SK-N-SH (cell line): ENCODE measurements around the gene CHAT. TPM values are rescaled to one million over a fixed set of nuclear protein-coding genes. Genes with fewer than 3 reads are reported as not detected.

Experiments used
- CTCF ChIA-PET: fragments of 300-600, 350-600 bp; formaldehyde crosslinking; extraction: SDS; loops from one replicate; lab custom pipeline; 2021; lab: Yijun Ruan, JAX
- POLR2A ChIA-PET: fragments of 350-600 bp; sonication (Branson Sonifier 250); formaldehyde crosslinking; extraction: SDS; loops from one replicate; lab custom pipeline; 2020; ENCODE audit warnings: antibody characterized with exemption, inconsistent platforms; lab: Yijun Ruan, JAX
- DNase-seq: peaks from one replicate; pipeline ENCODE4 v3.0.0; 2012
- H2AFZ ChIP-seq: fragments of 200-600 bp; sonication (generic); 2 replicates; pipeline ENCODE4 v1.8.1; 2016; ENCODE audit warnings: antibody characterized with exemption, mild to moderate bottlenecking, low read depth
- H3F3A ChIP-seq: fragments of 200-600 bp; sonication (generic); replicated peaks from 2 replicates; pipeline ENCODE3; 2016; ENCODE audit warnings: antibody characterized with exemption, mild to moderate bottlenecking; ENCODE audit not compliant: insufficient read depth
- H3K27ac ChIP-seq, 2 experiments: fragments of 200-500 bp in 1 of 2; fragments of 200-600 bp in 1 of 2; sonication (Bioruptor generic) in 1 of 2; sonication (generic), shearing (Covaris generic) in 1 of 2; 2 replicates each; pipeline versions ENCODE4 v1.5.1 to v1.6.1; 2014 to 2016; ENCODE audit warnings: low read depth in 2 of 2, inconsistent platforms in 1 of 2, low read length in 1 of 2, mild to moderate bottlenecking in 1 of 2, mixed read lengths in 1 of 2
- H3K27me3 ChIP-seq: fragments of 200-600 bp; sonication (generic), shearing (Covaris generic); 2 replicates; pipeline ENCODE4 v1.6.1; 2016; ENCODE audit warnings: mixed run types; ENCODE audit not compliant: insufficient read depth
- H3K36me3 ChIP-seq, 2 experiments: fragments of 200-500 bp in 1 of 2; fragments of 200-600 bp in 1 of 2; sonication (Bioruptor generic) in 1 of 2; sonication (generic) in 1 of 2; replicated peaks in 1 of 2; 2 replicates each; pipeline versions ENCODE3 to v1.5.1; 2014 to 2016; ENCODE audit warnings: low read length in 1 of 2, mild to moderate bottlenecking in 1 of 2; ENCODE audit not compliant: insufficient read depth in 2 of 2, control insufficient read depth in 1 of 2
- H3K4me1 ChIP-seq, 2 experiments: fragments of 200-500 bp in 1 of 2; fragments of 200-600 bp in 1 of 2; sonication (Bioruptor generic) in 1 of 2; sonication (generic), shearing (Covaris generic) in 1 of 2; 2 replicates each; pipeline versions ENCODE4 v1.5.1 to v1.6.1; 2014 to 2016; ENCODE audit warnings: low read depth in 1 of 2, low read length in 1 of 2, mixed run types in 1 of 2; ENCODE audit not compliant: insufficient read depth in 2 of 2, control insufficient read depth in 1 of 2
- H3K4me2 ChIP-seq: fragments of 200-600 bp; sonication (generic), shearing (Covaris generic); 2 replicates; pipeline ENCODE4 v1.6.1; 2017; ENCODE audit warnings: mixed run types
- H3K4me3 ChIP-seq, 2 experiments: fragments of 200-500 bp in 1 of 2; fragments of 200-600 bp in 1 of 2; sonication (Bioruptor generic) in 1 of 2; sonication (generic), shearing (Covaris generic) in 1 of 2; 2 replicates each; pipeline versions ENCODE4 v1.5.1 to v1.8.1; 2014 to 2016; ENCODE audit warnings: low read depth in 2 of 2, inconsistent platforms in 1 of 2, low read length in 1 of 2, mild to moderate bottlenecking in 1 of 2, mixed read lengths in 1 of 2, moderate library complexity in 1 of 2
- H3K79me2 ChIP-seq: fragments of 200-600 bp; sonication (generic); 2 replicates; pipeline ENCODE4 v1.8.1; 2017; ENCODE audit warnings: mild to moderate bottlenecking; ENCODE audit not compliant: insufficient read depth
- H3K9ac ChIP-seq: fragments of 200-600 bp; sonication (generic); 2 replicates; pipeline ENCODE4 v1.6.1; 2017; ENCODE audit warnings: mixed run types
- H3K9me2 ChIP-seq: fragments of 200-600 bp; sonication (generic); 2 replicates; pipeline ENCODE4 v1.6.1; 2017; ENCODE audit warnings: mixed run types
- H3K9me3 ChIP-seq: fragments of 200-600 bp; sonication (generic); 2 replicates; pipeline ENCODE4 v1.6.1; 2017; ENCODE audit warnings: mixed run types, mild to moderate bottlenecking, moderate library complexity
- H4K20me1 ChIP-seq: fragments of 200-600 bp; sonication (generic); 2 replicates; pipeline ENCODE4 v1.6.1; 2017; ENCODE audit warnings: mild to moderate bottlenecking, mixed run types; ENCODE audit not compliant: insufficient read depth
- FOXM1 ChIP-seq: IDR thresholded peaks from 2 replicates; pipeline ENCODE4 v1.4.0; 2012; ENCODE audit warnings: low read depth, mild to moderate bottlenecking
- JUND ChIP-seq: IDR thresholded peaks from 2 replicates; pipeline ENCODE4 v1.4.0; 2012
- RCOR1 ChIP-seq: fragments of 150-350 bp; IDR thresholded peaks from 2 replicates; pipeline ENCODE4 v1.6.1; 2017; ENCODE audit warnings: antibody characterized with exemption, low read length
- RFX5 ChIP-seq: IDR thresholded peaks from 2 replicates; pipeline ENCODE4 v1.6.1; 2012; ENCODE audit warnings: mild to moderate bottlenecking, improper control_type of control experiment, low read length
- RXRA ChIP-seq: IDR thresholded peaks from 2 replicates; pipeline ENCODE4 v1.4.0; 2012; ENCODE audit warnings: low read depth, mild to moderate bottlenecking, borderline replicate concordance
- TCF12 ChIP-seq: IDR thresholded peaks from 2 replicates; pipeline ENCODE4 v1.4.0; 2012
- WGBS: methylation state at CpG from one replicate; pipeline ENCODE4 v1.1.6; 2017; ENCODE audit warnings: low lambda C conversion rate; 5-methylcytosine and 5-hydroxymethylcytosine counted together
- polyA plus RNA-seq, 3 experiments: library from polyadenylated mRNA; depleted of rRNA; stranded (reverse); fragments of >200 nt; gene quantifications; 2 replicates each; pipeline ENCODE4 v1.2.3, GENCODE V29; 2012
- TF ChIP-seq, protein P1 (sequence below): fragments of 150-350 bp; IDR thresholded peaks from 2 replicates; pipeline ENCODE4 v1.6.1; 2017; ENCODE audit warnings: antibody characterized with exemption, low read length, low read depth, borderline replicate concordance
- TF ChIP-seq, protein P2 (sequence below): IDR thresholded peaks from 2 replicates; pipeline ENCODE4 v1.6.1; 2012; ENCODE audit warnings: mild to moderate bottlenecking, low read depth, low read length, moderate library complexity
- TF ChIP-seq, protein P3 (sequence below): fragments of 200-600 bp; sonication (generic); IDR thresholded peaks from 2 replicates; pipeline ENCODE4 v1.6.1; 2017; ENCODE audit warnings: antibody characterized with exemption, mild to moderate bottlenecking, moderate library complexity

The CHAT gene
- polyA plus RNA-seq, 1 of the 3 experiments (the other 2 are of a cell fraction), result not detected

DNA sequence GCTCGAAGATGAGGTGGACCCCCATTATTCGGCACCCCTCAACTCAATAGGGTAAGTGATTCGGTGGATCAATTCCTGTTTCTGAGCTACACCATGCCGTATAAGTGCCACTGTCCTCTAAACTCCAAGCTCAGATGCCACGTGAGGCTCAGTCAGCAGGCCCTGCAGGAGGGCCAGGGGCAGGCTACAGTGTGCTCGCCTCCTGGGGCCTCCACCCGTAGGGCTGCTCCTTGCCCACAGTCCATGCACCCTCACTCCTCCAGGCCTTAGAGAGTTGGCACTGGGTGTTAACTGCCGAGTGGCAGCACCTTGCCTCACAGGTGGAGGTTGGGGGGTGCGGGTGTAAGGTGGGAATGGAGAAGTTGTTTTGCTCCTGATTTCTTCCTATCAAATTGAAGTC lies 77.8 kb downstream of the CHAT start:
- no peak overlapping the region for H2AFZ ChIP-seq
- no peaks in the 10 kb centered on the region for H4K20me1 ChIP-seq
- H3K79me2 ChIP-seq, result no peaks in the 10 kb centered on the region
- no peak overlapping the region for H3K27ac ChIP-seq
- 55% methylated on average over 8 of the region's 9 CpGs for WGBS
- no peaks in the 10 kb centered on the region for H3K36me3 ChIP-seq
- no peak overlapping the region for H3K9ac ChIP-seq
- H3K4me2 ChIP-seq, result no peak overlapping the region
- POLR2A ChIA-PET, result interaction anchor here (0.6 kb wide), 1 partner anchor 429 kb away, joined by 3 read pairs; no protein-coding TSS in a partner anchor
- no peaks in the 10 kb centered on the region for H3K9me3 ChIP-seq
- DNase-seq, result no peak
- peaks cover 0 to 12% of the 10 kb centered on the region in 2 experiments; a peak in 1 of 4 replicates for H3K4me1 ChIP-seq
- H3F3A ChIP-seq, result no peaks in the 10 kb centered on the region
- H3K4me3 ChIP-seq, result no peak overlapping the region
- H3K9me2 ChIP-seq, result no peaks in the 10 kb centered on the region
- CTCF ChIA-PET, result interaction anchor here (1.0 to 2.1 kb wide), 3 partner anchors 22 to 99 kb away, joined by 3 to 6 read pairs (median 4); no protein-coding TSS in a partner anchor
- H3K27me3 ChIP-seq, result no peaks in the 10 kb centered on the region
- TF ChIP-seq, protein P1, sequence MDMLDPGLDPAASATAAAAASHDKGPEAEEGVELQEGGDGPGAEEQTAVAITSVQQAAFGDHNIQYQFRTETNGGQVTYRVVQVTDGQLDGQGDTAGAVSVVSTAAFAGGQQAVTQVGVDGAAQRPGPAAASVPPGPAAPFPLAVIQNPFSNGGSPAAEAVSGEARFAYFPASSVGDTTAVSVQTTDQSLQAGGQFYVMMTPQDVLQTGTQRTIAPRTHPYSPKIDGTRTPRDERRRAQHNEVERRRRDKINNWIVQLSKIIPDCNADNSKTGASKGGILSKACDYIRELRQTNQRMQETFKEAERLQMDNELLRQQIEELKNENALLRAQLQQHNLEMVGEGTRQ, result no peak
- TF ChIP-seq RCOR1, result no peak
- no peak for TF ChIP-seq TCF12
- no peak for TF ChIP-seq RFX5

DNA sequence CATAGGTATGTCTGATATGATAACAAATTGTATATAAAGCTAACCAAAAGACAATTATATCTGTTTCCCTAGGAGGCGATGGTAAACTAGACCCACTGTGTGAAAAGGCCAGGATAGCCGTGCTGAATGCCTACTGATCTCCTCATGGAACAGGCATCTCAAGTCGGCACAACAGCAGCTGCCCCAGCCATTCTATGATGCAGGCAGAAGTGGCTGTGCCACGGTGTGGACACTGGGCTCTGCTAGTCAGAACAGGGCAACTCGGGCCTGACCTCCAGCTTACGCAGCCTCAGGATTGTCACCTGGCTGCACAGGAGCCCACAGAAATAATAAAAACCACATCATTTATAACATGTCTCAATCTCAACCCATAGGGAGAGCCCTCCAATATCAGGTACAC lies 80.6 kb downstream of the CHAT start:
- H2AFZ ChIP-seq, result no peak overlapping the region
- H3K9me2 ChIP-seq, result no peaks in the 10 kb centered on the region
- no peaks in the 10 kb centered on the region; the same call in 1 of the 2 replicates for H3K27me3 ChIP-seq
- no peak overlapping the region for H3K27ac ChIP-seq
- H3K4me3 ChIP-seq, result no peak overlapping the region
- DNase-seq, result no peak
- no peak overlapping the region for H3K4me2 ChIP-seq
- H3K9me3 ChIP-seq, result no peaks in the 10 kb centered on the region
- H3F3A ChIP-seq, result no peaks in the 10 kb centered on the region
- POLR2A ChIA-PET, result no interaction called here
- CTCF ChIA-PET, result no interaction called here
- H3K9ac ChIP-seq, result no peak overlapping the region
- WGBS, result 41% methylated on average over 6 of the region's 6 CpGs
- no peaks in the 10 kb centered on the region for H3K79me2 ChIP-seq
- H4K20me1 ChIP-seq, result no peaks in the 10 kb centered on the region
- TF ChIP-seq, protein P2, sequence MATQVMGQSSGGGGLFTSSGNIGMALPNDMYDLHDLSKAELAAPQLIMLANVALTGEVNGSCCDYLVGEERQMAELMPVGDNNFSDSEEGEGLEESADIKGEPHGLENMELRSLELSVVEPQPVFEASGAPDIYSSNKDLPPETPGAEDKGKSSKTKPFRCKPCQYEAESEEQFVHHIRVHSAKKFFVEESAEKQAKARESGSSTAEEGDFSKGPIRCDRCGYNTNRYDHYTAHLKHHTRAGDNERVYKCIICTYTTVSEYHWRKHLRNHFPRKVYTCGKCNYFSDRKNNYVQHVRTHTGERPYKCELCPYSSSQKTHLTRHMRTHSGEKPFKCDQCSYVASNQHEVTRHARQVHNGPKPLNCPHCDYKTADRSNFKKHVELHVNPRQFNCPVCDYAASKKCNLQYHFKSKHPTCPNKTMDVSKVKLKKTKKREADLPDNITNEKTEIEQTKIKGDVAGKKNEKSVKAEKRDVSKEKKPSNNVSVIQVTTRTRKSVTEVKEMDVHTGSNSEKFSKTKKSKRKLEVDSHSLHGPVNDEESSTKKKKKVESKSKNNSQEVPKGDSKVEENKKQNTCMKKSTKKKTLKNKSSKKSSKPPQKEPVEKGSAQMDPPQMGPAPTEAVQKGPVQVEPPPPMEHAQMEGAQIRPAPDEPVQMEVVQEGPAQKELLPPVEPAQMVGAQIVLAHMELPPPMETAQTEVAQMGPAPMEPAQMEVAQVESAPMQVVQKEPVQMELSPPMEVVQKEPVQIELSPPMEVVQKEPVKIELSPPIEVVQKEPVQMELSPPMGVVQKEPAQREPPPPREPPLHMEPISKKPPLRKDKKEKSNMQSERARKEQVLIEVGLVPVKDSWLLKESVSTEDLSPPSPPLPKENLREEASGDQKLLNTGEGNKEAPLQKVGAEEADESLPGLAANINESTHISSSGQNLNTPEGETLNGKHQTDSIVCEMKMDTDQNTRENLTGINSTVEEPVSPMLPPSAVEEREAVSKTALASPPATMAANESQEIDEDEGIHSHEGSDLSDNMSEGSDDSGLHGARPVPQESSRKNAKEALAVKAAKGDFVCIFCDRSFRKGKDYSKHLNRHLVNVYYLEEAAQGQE, result no peak
- TF ChIP-seq FOXM1, result no peak
- TF ChIP-seq RXRA, result no peak
- TF ChIP-seq, protein P3, sequence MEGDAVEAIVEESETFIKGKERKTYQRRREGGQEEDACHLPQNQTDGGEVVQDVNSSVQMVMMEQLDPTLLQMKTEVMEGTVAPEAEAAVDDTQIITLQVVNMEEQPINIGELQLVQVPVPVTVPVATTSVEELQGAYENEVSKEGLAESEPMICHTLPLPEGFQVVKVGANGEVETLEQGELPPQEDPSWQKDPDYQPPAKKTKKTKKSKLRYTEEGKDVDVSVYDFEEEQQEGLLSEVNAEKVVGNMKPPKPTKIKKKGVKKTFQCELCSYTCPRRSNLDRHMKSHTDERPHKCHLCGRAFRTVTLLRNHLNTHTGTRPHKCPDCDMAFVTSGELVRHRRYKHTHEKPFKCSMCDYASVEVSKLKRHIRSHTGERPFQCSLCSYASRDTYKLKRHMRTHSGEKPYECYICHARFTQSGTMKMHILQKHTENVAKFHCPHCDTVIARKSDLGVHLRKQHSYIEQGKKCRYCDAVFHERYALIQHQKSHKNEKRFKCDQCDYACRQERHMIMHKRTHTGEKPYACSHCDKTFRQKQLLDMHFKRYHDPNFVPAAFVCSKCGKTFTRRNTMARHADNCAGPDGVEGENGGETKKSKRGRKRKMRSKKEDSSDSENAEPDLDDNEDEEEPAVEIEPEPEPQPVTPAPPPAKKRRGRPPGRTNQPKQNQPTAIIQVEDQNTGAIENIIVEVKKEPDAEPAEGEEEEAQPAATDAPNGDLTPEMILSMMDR, result no peak
- TF ChIP-seq JUND, result no peak
- TF ChIP-seq, protein P1, result no peak
- no peaks in the 10 kb centered on the region for H3K36me3 ChIP-seq
- peaks cover 0 to 12% of the 10 kb centered on the region in 2 experiments; a peak in 1 of 4 replicates for H3K4me1 ChIP-seq
